SK-N-SH (cell line): ENCODE measurements around the gene SRD5A3. TPM values are rescaled to one million over a fixed set of nuclear protein-coding genes. Genes with fewer than 3 reads are reported as not detected.

ENCODE experiments used
- CTCF ChIA-PET: fragments of 300-600, 350-600 bp; formaldehyde crosslinking; extraction: SDS; loops from one replicate; lab custom pipeline; 2021; lab: Yijun Ruan, JAX
- POLR2A ChIA-PET: fragments of 350-600 bp; sonication (Branson Sonifier 250); formaldehyde crosslinking; extraction: SDS; loops from one replicate; lab custom pipeline; 2020; ENCODE audit warnings: antibody characterized with exemption, inconsistent platforms; lab: Yijun Ruan, JAX
- DNase-seq: peaks from one replicate; pipeline ENCODE4 v3.0.0; 2012
- H2AFZ ChIP-seq: fragments of 200-600 bp; sonication (generic); 2 replicates; pipeline ENCODE4 v1.8.1; 2016; ENCODE audit warnings: antibody characterized with exemption, mild to moderate bottlenecking, low read depth
- H3F3A ChIP-seq: fragments of 200-600 bp; sonication (generic); replicated peaks from 2 replicates; pipeline ENCODE3; 2016; ENCODE audit warnings: antibody characterized with exemption, mild to moderate bottlenecking; ENCODE audit not compliant: insufficient read depth
- H3K27ac ChIP-seq, 2 experiments: fragments of 200-500 bp in 1 of 2; fragments of 200-600 bp in 1 of 2; sonication (Bioruptor generic) in 1 of 2; sonication (generic), shearing (Covaris generic) in 1 of 2; 2 replicates each; pipeline versions ENCODE4 v1.5.1 to v1.6.1; 2014 to 2016; ENCODE audit warnings: low read depth in 2 of 2, inconsistent platforms in 1 of 2, low read length in 1 of 2, mild to moderate bottlenecking in 1 of 2, mixed read lengths in 1 of 2
- H3K27me3 ChIP-seq: fragments of 200-600 bp; sonication (generic), shearing (Covaris generic); 2 replicates; pipeline ENCODE4 v1.6.1; 2016; ENCODE audit warnings: mixed run types; ENCODE audit not compliant: insufficient read depth
- H3K36me3 ChIP-seq, 2 experiments: fragments of 200-500 bp in 1 of 2; fragments of 200-600 bp in 1 of 2; sonication (Bioruptor generic) in 1 of 2; sonication (generic) in 1 of 2; replicated peaks in 1 of 2; 2 replicates each; pipeline versions ENCODE3 to v1.5.1; 2014 to 2016; ENCODE audit warnings: low read length in 1 of 2, mild to moderate bottlenecking in 1 of 2; ENCODE audit not compliant: insufficient read depth in 2 of 2, control insufficient read depth in 1 of 2
- H3K4me1 ChIP-seq, 2 experiments: fragments of 200-500 bp in 1 of 2; fragments of 200-600 bp in 1 of 2; sonication (Bioruptor generic) in 1 of 2; sonication (generic), shearing (Covaris generic) in 1 of 2; 2 replicates each; pipeline versions ENCODE4 v1.5.1 to v1.6.1; 2014 to 2016; ENCODE audit warnings: low read depth in 1 of 2, low read length in 1 of 2, mixed run types in 1 of 2; ENCODE audit not compliant: insufficient read depth in 2 of 2, control insufficient read depth in 1 of 2
- H3K4me2 ChIP-seq: fragments of 200-600 bp; sonication (generic), shearing (Covaris generic); 2 replicates; pipeline ENCODE4 v1.6.1; 2017; ENCODE audit warnings: mixed run types
- H3K4me3 ChIP-seq, 2 experiments: fragments of 200-500 bp in 1 of 2; fragments of 200-600 bp in 1 of 2; sonication (Bioruptor generic) in 1 of 2; sonication (generic), shearing (Covaris generic) in 1 of 2; 2 replicates each; pipeline versions ENCODE4 v1.5.1 to v1.8.1; 2014 to 2016; ENCODE audit warnings: low read depth in 2 of 2, inconsistent platforms in 1 of 2, low read length in 1 of 2, mild to moderate bottlenecking in 1 of 2, mixed read lengths in 1 of 2, moderate library complexity in 1 of 2
- H3K79me2 ChIP-seq: fragments of 200-600 bp; sonication (generic); 2 replicates; pipeline ENCODE4 v1.8.1; 2017; ENCODE audit warnings: mild to moderate bottlenecking; ENCODE audit not compliant: insufficient read depth
- H3K9ac ChIP-seq: fragments of 200-600 bp; sonication (generic); 2 replicates; pipeline ENCODE4 v1.6.1; 2017; ENCODE audit warnings: mixed run types
- H3K9me2 ChIP-seq: fragments of 200-600 bp; sonication (generic); 2 replicates; pipeline ENCODE4 v1.6.1; 2017; ENCODE audit warnings: mixed run types
- H3K9me3 ChIP-seq: fragments of 200-600 bp; sonication (generic); 2 replicates; pipeline ENCODE4 v1.6.1; 2017; ENCODE audit warnings: mixed run types, mild to moderate bottlenecking, moderate library complexity
- H4K20me1 ChIP-seq: fragments of 200-600 bp; sonication (generic); 2 replicates; pipeline ENCODE4 v1.6.1; 2017; ENCODE audit warnings: mild to moderate bottlenecking, mixed run types; ENCODE audit not compliant: insufficient read depth
- EP300 ChIP-seq, 2 experiments: IDR thresholded peaks; 2 replicates each; pipeline versions ENCODE4 v1.4.0 to v1.6.1; 2012; ENCODE audit warnings: borderline replicate concordance in 1 of 2, low read depth in 1 of 2, low read length in 1 of 2
- EZH2phosphoT487 ChIP-seq: fragments of 200-600 bp; sonication (generic); IDR thresholded peaks from 2 replicates; pipeline ENCODE4 v1.6.1; 2017; ENCODE audit warnings: low read depth, mixed run types, mild to moderate bottlenecking, antibody characterized with exemption, moderate library complexity, borderline replicate concordance
- FOXM1 ChIP-seq: IDR thresholded peaks from 2 replicates; pipeline ENCODE4 v1.4.0; 2012; ENCODE audit warnings: low read depth, mild to moderate bottlenecking
- GATA2 ChIP-seq: sonication (generic); formaldehyde crosslinking; IDR thresholded peaks from 2 replicates; pipeline ENCODE4 v1.5.0; 2020; ENCODE audit warnings: mild to moderate bottlenecking, missing genetic modification reagents
- JUND ChIP-seq: IDR thresholded peaks from 2 replicates; pipeline ENCODE4 v1.4.0; 2012
- MEF2A ChIP-seq: IDR thresholded peaks from 2 replicates; pipeline ENCODE4 v1.4.0; 2012; ENCODE audit warnings: low read depth, borderline replicate concordance
- NRF1 ChIP-seq: IDR thresholded peaks from 2 replicates; pipeline ENCODE4 v1.6.1; 2012; ENCODE audit warnings: low read depth, mild to moderate bottlenecking, low read length
- POLR2AphosphoS5 ChIP-seq: IDR thresholded peaks from 2 replicates; pipeline ENCODE4 v1.6.1; 2012; ENCODE audit warnings: low read depth, low read length
- RAD21 ChIP-seq: IDR thresholded peaks from 2 replicates; pipeline ENCODE4 v1.6.1; 2012; ENCODE audit warnings: mild to moderate bottlenecking, low read length
- RCOR1 ChIP-seq: fragments of 150-350 bp; IDR thresholded peaks from 2 replicates; pipeline ENCODE4 v1.6.1; 2017; ENCODE audit warnings: antibody characterized with exemption, low read length
- TCF12 ChIP-seq: IDR thresholded peaks from 2 replicates; pipeline ENCODE4 v1.4.0; 2012
- TEAD4 ChIP-seq: IDR thresholded peaks from 2 replicates; pipeline ENCODE4 v1.4.0; 2012; ENCODE audit warnings: mild to moderate bottlenecking, borderline replicate concordance; ENCODE audit not compliant: insufficient read depth
- WGBS: methylation state at CpG from one replicate; pipeline ENCODE4 v1.1.6; 2017; ENCODE audit warnings: low lambda C conversion rate; 5-methylcytosine and 5-hydroxymethylcytosine counted together
- polyA plus RNA-seq, 3 experiments: library from polyadenylated mRNA; depleted of rRNA; stranded (reverse); fragments of >200 nt; gene quantifications; 2 replicates each; pipeline ENCODE4 v1.2.3, GENCODE V29; 2012
- TF ChIP-seq, protein P1 (sequence below): IDR thresholded peaks from 2 replicates; pipeline ENCODE4 v1.4.0; 2012; ENCODE audit warnings: low read depth, borderline replicate concordance
- TF ChIP-seq, protein P2 (sequence below): IDR thresholded peaks from 2 replicates; pipeline ENCODE4 v1.6.1; 2012; ENCODE audit warnings: mild to moderate bottlenecking, low read depth, low read length, moderate library complexity
- TF ChIP-seq, protein P3 (sequence below): IDR thresholded peaks from 2 replicates; pipeline ENCODE4 v1.4.0; 2012; ENCODE audit warnings: low read depth

The SRD5A3 gene
- polyA plus RNA-seq, 1 of the 3 experiments (the other 2 are of a cell fraction), result 5.1 TPM

DNA sequence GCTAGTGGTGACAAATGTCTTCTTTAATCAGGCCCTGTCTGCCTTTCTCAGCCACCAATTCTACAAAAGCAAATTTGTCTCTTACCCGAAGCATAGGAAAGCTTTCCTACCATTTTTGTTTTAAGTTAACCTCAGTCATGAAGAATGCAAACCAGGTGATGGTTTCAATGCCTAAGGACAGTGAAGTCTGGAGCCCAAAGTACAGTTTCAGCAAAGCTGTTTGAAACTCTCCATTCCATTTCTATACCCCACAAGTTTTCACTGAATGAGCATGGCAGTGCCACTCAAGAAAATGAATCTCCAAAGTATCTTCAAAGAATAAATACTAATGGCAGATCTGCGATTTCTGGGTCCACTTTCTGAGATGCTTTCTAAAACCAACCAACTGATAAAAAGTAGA is 23.9 kb downstream of the SRD5A3 start:
- WGBS, result 94% methylated on average over 2 of the region's 2 CpGs
- CTCF ChIA-PET, result interaction anchor here (1.1 to 1.2 kb wide), 2 partner anchors 8 to 24 kb away, joined by 3 read pairs; partner anchors contain the start of gene SRD5A3
- Histone ChIP-seq H3K27me3 (no peaks in the 10 kb centered on the region), H3K9me3 (no peaks in the 10 kb centered on the region), H3K4me2 (no peak overlapping the region), H3F3A (no peaks in the 10 kb centered on the region), H2AFZ (no peak overlapping the region), H3K4me3 (no peak overlapping the region), H3K9ac (no peak overlapping the region), H3K79me2 (no peaks in the 10 kb centered on the region), H3K4me1 (no peaks in the 10 kb centered on the region), H3K36me3 (peaks cover 0 to 5% of the 10 kb centered on the region in 2 experiments)
- POLR2A ChIA-PET, result no interaction called here
- no peak for DNase-seq
- no peak for TF ChIP-seq FOXM1
- TF ChIP-seq JUND, result no peak
- no peak for TF ChIP-seq POLR2AphosphoS5
- no peak for TF ChIP-seq EP300 (IDR thresholded peaks at IDR 0.05; ENCODE audit: borderline replicate concordance in 1 of 2, low read depth in 1 of 2, low read length in 1 of 2)
- TF ChIP-seq, protein P1, sequence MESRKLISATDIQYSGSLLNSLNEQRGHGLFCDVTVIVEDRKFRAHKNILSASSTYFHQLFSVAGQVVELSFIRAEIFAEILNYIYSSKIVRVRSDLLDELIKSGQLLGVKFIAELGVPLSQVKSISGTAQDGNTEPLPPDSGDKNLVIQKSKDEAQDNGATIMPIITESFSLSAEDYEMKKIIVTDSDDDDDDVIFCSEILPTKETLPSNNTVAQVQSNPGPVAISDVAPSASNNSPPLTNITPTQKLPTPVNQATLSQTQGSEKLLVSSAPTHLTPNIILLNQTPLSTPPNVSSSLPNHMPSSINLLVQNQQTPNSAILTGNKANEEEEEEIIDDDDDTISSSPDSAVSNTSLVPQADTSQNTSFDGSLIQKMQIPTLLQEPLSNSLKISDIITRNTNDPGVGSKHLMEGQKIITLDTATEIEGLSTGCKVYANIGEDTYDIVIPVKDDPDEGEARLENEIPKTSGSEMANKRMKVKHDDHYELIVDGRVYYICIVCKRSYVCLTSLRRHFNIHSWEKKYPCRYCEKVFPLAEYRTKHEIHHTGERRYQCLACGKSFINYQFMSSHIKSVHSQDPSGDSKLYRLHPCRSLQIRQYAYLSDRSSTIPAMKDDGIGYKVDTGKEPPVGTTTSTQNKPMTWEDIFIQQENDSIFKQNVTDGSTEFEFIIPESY, result no peak
- TF ChIP-seq, protein P2, sequence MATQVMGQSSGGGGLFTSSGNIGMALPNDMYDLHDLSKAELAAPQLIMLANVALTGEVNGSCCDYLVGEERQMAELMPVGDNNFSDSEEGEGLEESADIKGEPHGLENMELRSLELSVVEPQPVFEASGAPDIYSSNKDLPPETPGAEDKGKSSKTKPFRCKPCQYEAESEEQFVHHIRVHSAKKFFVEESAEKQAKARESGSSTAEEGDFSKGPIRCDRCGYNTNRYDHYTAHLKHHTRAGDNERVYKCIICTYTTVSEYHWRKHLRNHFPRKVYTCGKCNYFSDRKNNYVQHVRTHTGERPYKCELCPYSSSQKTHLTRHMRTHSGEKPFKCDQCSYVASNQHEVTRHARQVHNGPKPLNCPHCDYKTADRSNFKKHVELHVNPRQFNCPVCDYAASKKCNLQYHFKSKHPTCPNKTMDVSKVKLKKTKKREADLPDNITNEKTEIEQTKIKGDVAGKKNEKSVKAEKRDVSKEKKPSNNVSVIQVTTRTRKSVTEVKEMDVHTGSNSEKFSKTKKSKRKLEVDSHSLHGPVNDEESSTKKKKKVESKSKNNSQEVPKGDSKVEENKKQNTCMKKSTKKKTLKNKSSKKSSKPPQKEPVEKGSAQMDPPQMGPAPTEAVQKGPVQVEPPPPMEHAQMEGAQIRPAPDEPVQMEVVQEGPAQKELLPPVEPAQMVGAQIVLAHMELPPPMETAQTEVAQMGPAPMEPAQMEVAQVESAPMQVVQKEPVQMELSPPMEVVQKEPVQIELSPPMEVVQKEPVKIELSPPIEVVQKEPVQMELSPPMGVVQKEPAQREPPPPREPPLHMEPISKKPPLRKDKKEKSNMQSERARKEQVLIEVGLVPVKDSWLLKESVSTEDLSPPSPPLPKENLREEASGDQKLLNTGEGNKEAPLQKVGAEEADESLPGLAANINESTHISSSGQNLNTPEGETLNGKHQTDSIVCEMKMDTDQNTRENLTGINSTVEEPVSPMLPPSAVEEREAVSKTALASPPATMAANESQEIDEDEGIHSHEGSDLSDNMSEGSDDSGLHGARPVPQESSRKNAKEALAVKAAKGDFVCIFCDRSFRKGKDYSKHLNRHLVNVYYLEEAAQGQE, result no peak
- no peak for TF ChIP-seq RAD21
- no peak for TF ChIP-seq GATA2 (CRISPR knock-in tag)
- TF ChIP-seq, protein P3, sequence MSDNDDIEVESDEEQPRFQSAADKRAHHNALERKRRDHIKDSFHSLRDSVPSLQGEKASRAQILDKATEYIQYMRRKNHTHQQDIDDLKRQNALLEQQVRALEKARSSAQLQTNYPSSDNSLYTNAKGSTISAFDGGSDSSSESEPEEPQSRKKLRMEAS, result no peak
- no peak for TF ChIP-seq TCF12
- no peak for TF ChIP-seq MEF2A
- TF ChIP-seq NRF1, result no peak
- TF ChIP-seq TEAD4, result no peak
- no peak for TF ChIP-seq EZH2phosphoT487
- no peak for TF ChIP-seq RCOR1
- TF ChIP-seq, all 33 proteins: peak for 0
- Histone ChIP-seq H4K20me1 (no peaks in the 10 kb centered on the region), H3K27ac (no peak overlapping the region), H3K9me2 (no peaks in the 10 kb centered on the region)
